ENCODE data around the gene EIF4G3. TPM values are rescaled to one million over a fixed set of nuclear protein-coding genes. Genes with fewer than 3 reads are reported as not detected.

EIF4G3 gene
- total RNA-seq, 1 experiment from 2014 or later = 72.0 TPM

GRCh38 chr1:20956272-20956671 is 220.4 kb downstream of the EIF4G3 start:
- Histone ChIP-seq H2BK20ac (ENCODE audit: low read depth, low read length, poor library complexity, severe bottlenecking) (no peak overlapping the region), H4K8ac (replicated peaks; ENCODE audit: insufficient read length, low read depth, low read length) (no peak overlapping the region), H2AK5ac (ENCODE audit: insufficient read length, low read length) (no peak overlapping the region), H3K4me2 (ENCODE audit: insufficient read depth, insufficient read length, low read length) (no peak overlapping the region), H3K23me2 (ENCODE audit: insufficient read length, low read depth, low read length, poor library complexity, severe bottlenecking) (no peaks in the 10 kb centered on the region), H4K91ac (ENCODE audit: insufficient read length, low read depth, low read length) (no peak overlapping the region), H2AFZ (ENCODE audit: low read length) (no peak overlapping the region), H4K5ac (ENCODE audit: insufficient read length, low read depth, low read length) (no peak overlapping the region), H3T11ph (ENCODE audit: low read length) (no peak overlapping the region), H3K9me3 (ENCODE audit: control insufficient read depth, low read depth, low read length) (no peaks in the 10 kb centered on the region), H3K9ac (ENCODE audit: extremely low read depth, insufficient read length, low read length) (no peak overlapping the region), H3K18ac (ENCODE audit: insufficient read length, low read depth, low read length) (no peak overlapping the region), H3K79me2 (ENCODE audit: insufficient read depth, low read length) (no peaks in the 10 kb centered on the region), H2BK15ac (ENCODE audit: low read depth, low read length) (no peak overlapping the region), H3K4me1 (ENCODE audit: insufficient read depth, low read length) (no peaks in the 10 kb centered on the region), H3K27ac (ENCODE audit: insufficient read length, low read depth, low read length) (no peak overlapping the region), H4K20me1 (ENCODE audit: control insufficient read depth, insufficient read depth, insufficient read length) (no peaks in the 10 kb centered on the region), H2BK12ac (ENCODE audit: insufficient read length, low read depth, low read length) (no peak overlapping the region), H3K79me1 (ENCODE audit: insufficient read depth, low read depth, low read length, poor library complexity, severe bottlenecking) (no peaks in the 10 kb centered on the region), H2BK5ac (ENCODE audit: insufficient read length, low read length) (no peak overlapping the region), H3K56ac (ENCODE audit: insufficient read length, low read depth, low read length) (no peak overlapping the region), H2BK120ac (ENCODE audit: low read depth, low read length, poor library complexity, severe bottlenecking) (no peak overlapping the region), H3K14ac (ENCODE audit: insufficient read depth, low read length) (no peak overlapping the region), H3K27me3 (ENCODE audit: insufficient read depth, low read length) (no peaks in the 10 kb centered on the region), H3K23ac (ENCODE audit: insufficient read length, low read depth, low read length) (no peak overlapping the region), H3K4ac (ENCODE audit: low read depth, low read length) (no peak overlapping the region)
- no peak for TF ChIP-seq CTCF (conservative IDR thresholded peaks at IDR 0.05)
- no peak for DNase-seq
- Mint-ChIP-seq H3K27me3 (ENCODE audit: low read depth) (no peaks in the 10 kb centered on the region), H3K27ac (peak overlapping the region in 1 of 3 experiments; percentile 8; a peak in 2 of 7 replicates), H3K4me1 (peaks cover 5 to 9% of the 10 kb centered on the region in 2 experiments), H3K9me3 (no peaks in the 10 kb centered on the region), H3K4me3 (no peak overlapping the region), H3K36me3 (ENCODE audit: insufficient read depth in 1 of 3, low read depth in 3 of 3) (peaks cover 0 to 8% (median 0%) of the 10 kb centered on the region in 3 experiments; a peak in 4 of 7 replicates)
- WGBS (ENCODE audit: extremely low coverage, insufficient read length, low lambda C conversion rate) = no CpG with 5 or more reads among the region's 1 CpG
